HEK293T (cell line): ENCODE measurements around the gene SULT1C2.

ENCODE experiments used
- CTCF ChIA-PET: fragments of 350-600 bp; formaldehyde crosslinking; extraction: SDS; loops from one replicate; lab custom pipeline; 2021; ENCODE audit warnings: antibody characterized with exemption, inconsistent platforms; lab: Yijun Ruan, JAX
- POLR2A ChIA-PET: fragments of 350-600 bp; formaldehyde crosslinking; extraction: SDS; loops from one replicate; lab custom pipeline; 2020; ENCODE audit warnings: antibody characterized with exemption, inconsistent platforms; lab: Yijun Ruan, JAX
- DNase-seq: peaks from one replicate; pipeline ENCODE4 v3.0.0; 2012; ENCODE audit warnings: mixed read lengths; ENCODE audit errors: extremely low spot score
- ARNT ChIP-seq: fragments of 450-650 bp; IDR thresholded peaks from 2 replicates; pipeline ENCODE4 v1.6.1; 2017; ENCODE audit warnings: mild to moderate bottlenecking
- BHLHE40 ChIP-seq: fragments of 450-650 bp; IDR thresholded peaks from 2 replicates; pipeline ENCODE4 v1.6.1; 2016; ENCODE audit warnings: mild to moderate bottlenecking, moderate library complexity, borderline replicate concordance
- CTBP1 ChIP-seq: fragments of 450-650 bp; IDR thresholded peaks from 2 replicates; pipeline ENCODE4 v1.6.1; 2016; ENCODE audit warnings: borderline replicate concordance
- ELF4 ChIP-seq: fragments of 450-650 bp; IDR thresholded peaks from 2 replicates; pipeline ENCODE4 v1.6.1; 2017; ENCODE audit warnings: antibody characterized with exemption
- FOXA1 ChIP-seq: fragments of 450-650 bp; IDR thresholded peaks from 2 replicates; pipeline ENCODE4 v1.6.1; 2016; ENCODE audit warnings: mild to moderate bottlenecking
- FOXK2 ChIP-seq: fragments of 450-650 bp; IDR thresholded peaks from 2 replicates; pipeline ENCODE4 v1.6.1; 2016; ENCODE audit warnings: mild to moderate bottlenecking
- FOXM1 ChIP-seq: fragments of 450-650 bp; IDR thresholded peaks from 2 replicates; pipeline ENCODE4 v1.6.1; 2017; ENCODE audit warnings: mild to moderate bottlenecking, borderline replicate concordance
- HDGF ChIP-seq: fragments of 450-650 bp; IDR thresholded peaks from 2 replicates; pipeline ENCODE4 v1.6.1; 2017; ENCODE audit warnings: antibody characterized with exemption, borderline replicate concordance
- L3MBTL2 ChIP-seq: fragments of 450-650 bp; conservative IDR thresholded peaks from 2 replicates; pipeline ENCODE4 v1.6.1; 2016; ENCODE audit warnings: mild to moderate bottlenecking
- LEF1 ChIP-seq: fragments of 450-650 bp; IDR thresholded peaks from 2 replicates; pipeline ENCODE4 v1.6.1; 2017; ENCODE audit warnings: mild to moderate bottlenecking, borderline replicate concordance
- NFRKB ChIP-seq: fragments of 450-650 bp; IDR thresholded peaks from 2 replicates; pipeline ENCODE4 v1.6.1; 2016; ENCODE audit warnings: mild to moderate bottlenecking, moderate library complexity
- SP1 ChIP-seq: fragments of 450-650 bp; IDR thresholded peaks from 2 replicates; pipeline ENCODE4 v1.6.1; 2017
- SUZ12 ChIP-seq: fragments of 450-650 bp; IDR thresholded peaks from 2 replicates; pipeline ENCODE4 v1.6.1; 2016; ENCODE audit warnings: mild to moderate bottlenecking
- TARDBP ChIP-seq: fragments of 450-650 bp; IDR thresholded peaks from 2 replicates; pipeline ENCODE4 v1.6.1; 2016
- ZNF384 ChIP-seq: fragments of 450-650 bp; IDR thresholded peaks from 2 replicates; pipeline ENCODE4 v1.6.1; 2016
- TF ChIP-seq, protein P1 (sequence below): fragments of 450-650 bp; IDR thresholded peaks from 2 replicates; pipeline ENCODE4 v1.6.1; 2016

SULT1C2 gene

DNA sequence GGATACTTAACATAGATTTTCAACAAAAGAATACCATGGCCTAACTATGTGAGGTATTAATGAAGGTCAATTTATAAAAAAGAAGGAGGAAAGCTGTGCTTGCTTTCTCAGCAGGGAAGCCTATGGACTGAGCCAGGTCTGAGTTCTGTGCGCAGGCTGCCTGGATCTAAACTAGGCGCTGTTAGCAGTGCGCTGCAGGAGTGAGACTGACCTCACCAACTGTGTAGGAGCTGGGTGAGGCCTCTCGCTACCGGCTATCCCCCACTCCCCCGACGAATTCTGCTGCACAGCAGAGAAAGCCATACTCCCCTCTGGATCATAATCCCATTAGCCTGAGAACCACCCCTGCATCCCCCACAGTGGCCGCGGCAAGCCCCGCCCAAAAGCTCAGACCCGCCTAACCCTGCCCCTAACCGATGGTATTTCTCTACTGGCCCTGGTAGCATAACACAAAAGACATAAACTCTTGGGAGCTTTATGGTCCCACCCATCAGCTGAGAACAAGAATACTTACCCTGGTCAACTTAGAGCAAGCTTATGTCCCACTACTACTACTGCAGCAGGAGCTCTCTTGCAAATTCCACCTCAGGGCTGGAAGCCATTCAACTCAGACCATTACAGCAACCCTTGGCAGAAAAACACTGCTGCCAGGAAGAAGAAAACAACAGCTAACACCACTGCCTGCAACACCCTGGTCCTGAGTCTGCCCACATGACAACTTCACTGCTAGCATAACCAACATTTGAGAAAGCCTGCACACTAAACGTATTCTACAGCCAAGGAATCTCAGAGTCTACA is 28.0 kb downstream of the SULT1C2 start:
- no peak for DNase-seq
- POLR2A ChIA-PET: interaction anchor here (0.7 to 1.7 kb wide), 6 partner anchors 9 to 217 kb away, joined by 3 to 6 read pairs (median 4); partner anchors contain the start of genes LIMS1, SULT1C2 and SULT1C4
- no peak for TF ChIP-seq HDGF
- no peak for TF ChIP-seq L3MBTL2
- TF ChIP-seq LEF1: no peak
- TF ChIP-seq FOXK2: no peak
- CTCF ChIA-PET: interaction anchor here (0.6 to 0.7 kb wide), 2 partner anchors 9 to 381 kb away, joined by 3 read pairs; no protein-coding TSS in a partner anchor

DNA sequence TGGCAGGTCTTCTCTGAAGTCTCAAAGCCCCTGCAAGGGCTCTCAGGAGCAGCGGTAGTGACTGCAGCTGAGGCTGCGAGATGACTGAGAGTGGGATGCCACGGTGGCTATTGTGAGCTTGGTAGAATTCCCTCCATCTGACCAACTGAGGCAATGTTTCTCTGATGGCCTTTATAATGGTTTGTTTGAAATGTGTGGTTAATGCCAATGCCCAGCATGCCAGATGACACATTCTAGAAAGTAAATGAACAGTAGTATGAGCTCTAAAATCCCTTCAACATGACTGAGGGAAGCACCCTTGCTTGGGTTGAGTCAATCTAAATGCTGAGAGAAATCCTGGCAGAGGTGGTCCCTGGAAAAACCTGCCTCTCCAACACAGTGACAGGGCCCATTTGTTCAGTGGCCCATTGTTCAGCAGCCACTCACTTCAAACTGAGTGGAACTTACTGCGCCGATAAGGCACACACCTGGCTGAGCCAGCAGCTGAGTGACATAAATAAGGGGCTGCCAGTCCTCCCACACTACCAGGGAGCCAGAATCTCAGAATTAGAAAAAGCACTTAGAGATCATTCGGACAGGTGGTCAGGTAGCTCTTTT is 31.7 kb downstream of the SULT1C2 start:
- CTCF ChIA-PET: no interaction called here
- POLR2A ChIA-PET: no interaction called here
- no peak for DNase-seq
- TF ChIP-seq TARDBP (no peak), ELF4 (no peak), SUZ12 (no peak), LEF1 (no peak), NFRKB (no peak), BHLHE40 (no peak)
- TF ChIP-seq, protein P1, sequence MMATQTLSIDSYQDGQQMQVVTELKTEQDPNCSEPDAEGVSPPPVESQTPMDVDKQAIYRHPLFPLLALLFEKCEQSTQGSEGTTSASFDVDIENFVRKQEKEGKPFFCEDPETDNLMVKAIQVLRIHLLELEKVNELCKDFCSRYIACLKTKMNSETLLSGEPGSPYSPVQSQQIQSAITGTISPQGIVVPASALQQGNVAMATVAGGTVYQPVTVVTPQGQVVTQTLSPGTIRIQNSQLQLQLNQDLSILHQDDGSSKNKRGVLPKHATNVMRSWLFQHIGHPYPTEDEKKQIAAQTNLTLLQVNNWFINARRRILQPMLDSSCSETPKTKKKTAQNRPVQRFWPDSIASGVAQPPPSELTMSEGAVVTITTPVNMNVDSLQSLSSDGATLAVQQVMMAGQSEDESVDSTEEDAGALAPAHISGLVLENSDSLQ: no peak

DNA sequence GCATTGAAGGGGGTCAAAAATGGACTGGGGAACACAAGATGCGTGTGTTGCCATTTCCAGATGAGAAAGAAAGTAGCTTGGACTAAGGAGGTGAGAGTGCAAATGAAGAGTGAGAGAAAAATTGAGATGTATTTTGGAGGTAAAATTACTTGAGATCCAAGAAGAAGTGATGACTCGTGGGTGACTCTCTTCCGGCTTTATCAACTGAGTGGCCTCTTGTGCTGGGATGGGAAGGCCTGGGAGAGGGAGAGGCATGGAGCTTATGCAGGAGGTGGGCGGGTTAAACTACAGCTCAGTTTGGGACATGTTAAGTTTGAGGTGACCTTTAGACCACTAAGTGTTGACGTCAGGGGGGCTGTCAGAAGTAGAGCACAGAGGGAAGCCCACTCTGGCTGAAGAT is 34.9 kb downstream of the SULT1C2 start:
- TF ChIP-seq BHLHE40 (no peak), HDGF (no peak)
- ChIA-PET POLR2A (no interaction called here), CTCF (no interaction called here)
- no peak for DNase-seq

DNA sequence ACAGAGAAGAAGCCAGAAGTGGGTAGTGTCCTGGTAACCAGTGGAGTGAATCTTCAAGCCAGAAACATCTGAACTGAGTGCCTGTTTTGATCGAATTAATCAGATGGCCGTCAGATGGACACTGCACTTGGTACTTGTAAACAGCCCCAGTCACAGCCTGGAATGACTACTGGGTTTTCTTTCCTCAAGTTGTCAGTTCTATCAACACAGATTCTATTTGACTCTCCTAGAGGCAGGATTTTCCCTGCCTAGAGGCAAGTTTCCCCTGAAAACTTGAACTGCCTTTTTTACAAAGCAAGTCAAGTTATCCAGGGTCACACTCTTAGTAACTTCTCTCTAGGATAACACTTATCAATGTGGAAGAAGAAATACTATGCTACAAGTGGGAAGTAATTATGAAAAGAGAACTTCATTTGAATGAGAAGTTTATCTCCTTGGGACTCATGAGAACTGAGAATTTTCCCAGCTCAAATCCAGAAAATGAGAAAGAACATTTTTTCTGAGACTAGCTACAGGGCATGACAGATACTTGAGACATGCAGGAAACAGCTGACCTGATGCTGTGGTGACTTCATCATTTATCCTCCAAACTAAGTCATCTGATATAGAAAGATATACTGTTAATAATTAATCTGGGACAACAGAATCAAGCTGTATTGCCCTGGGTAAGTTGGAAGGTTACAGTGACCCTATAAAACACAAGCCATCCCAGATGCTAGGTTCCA is 36.0 kb downstream of the SULT1C2 start:
- no peak for DNase-seq
- ChIA-PET CTCF (no interaction called here), POLR2A (interaction anchor here (2.2 kb wide), 1 partner anchor 8 kb away, joined by 6 read pairs; no protein-coding TSS in a partner anchor)
- TF ChIP-seq FOXK2: no peak
- TF ChIP-seq L3MBTL2: no peak
- TF ChIP-seq, protein P1: no peak
- TF ChIP-seq CTBP1: no peak
- no peak for TF ChIP-seq ARNT
- TF ChIP-seq SUZ12: no peak
- TF ChIP-seq LEF1: no peak

DNA sequence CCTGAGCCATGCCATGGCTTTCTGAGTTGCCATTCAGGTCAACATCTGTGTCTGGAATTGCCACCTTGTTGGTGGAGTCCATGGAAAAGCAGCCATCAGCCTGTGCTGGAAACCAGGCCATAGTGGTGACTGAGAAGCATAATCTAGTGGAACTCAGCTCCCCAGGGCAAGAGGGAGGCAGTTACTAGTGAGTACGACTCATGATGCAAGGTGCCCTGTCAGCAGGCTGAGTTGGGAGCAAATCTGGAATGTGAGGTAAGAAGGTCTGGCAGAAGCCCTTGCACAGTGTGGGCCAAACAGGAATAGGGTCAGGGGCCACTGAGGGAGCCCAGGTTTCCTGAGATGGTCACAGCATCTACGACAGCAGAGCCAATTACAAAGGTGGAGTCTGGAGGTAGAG is 37.1 kb downstream of the SULT1C2 start:
- ChIA-PET CTCF (interaction anchor here (0.7 kb wide), 1 partner anchor 9 kb away, joined by 3 read pairs; no protein-coding TSS in a partner anchor), POLR2A (interaction anchor here (2.2 kb wide), 1 partner anchor 9 kb away, joined by 6 read pairs; no protein-coding TSS in a partner anchor)
- no peak for DNase-seq
- no peak for TF ChIP-seq HDGF
- TF ChIP-seq ARNT: no peak
- TF ChIP-seq NFRKB: no peak
- no peak for TF ChIP-seq ELF4
- TF ChIP-seq TARDBP: no peak
- TF ChIP-seq, protein P1: no peak
- no peak for TF ChIP-seq FOXA1
- no peak for TF ChIP-seq FOXK2
- no peak for TF ChIP-seq BHLHE40
- TF ChIP-seq LEF1: no peak
- TF ChIP-seq CTBP1: no peak
- no peak for TF ChIP-seq FOXM1
- no peak for TF ChIP-seq L3MBTL2
- TF ChIP-seq ZNF384: no peak

DNA sequence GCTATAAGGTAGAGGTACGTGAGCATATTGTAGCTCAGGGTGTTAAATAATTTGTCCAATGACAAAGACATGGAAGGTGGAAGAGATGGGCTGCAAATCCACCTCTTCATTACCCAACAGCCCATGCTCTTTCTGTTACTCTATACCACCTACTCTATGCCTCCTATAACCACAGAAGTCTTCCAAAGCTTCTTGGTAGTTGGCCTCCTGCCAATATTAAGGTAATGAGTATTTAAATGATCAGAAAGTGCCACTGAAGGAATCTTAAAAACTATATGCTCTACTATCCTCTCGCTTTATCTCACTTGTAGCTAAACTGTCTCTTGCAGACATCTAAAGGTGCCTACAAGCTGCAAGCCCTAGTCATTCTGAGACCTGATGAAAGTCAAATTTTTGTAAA is 41.1 kb downstream of the SULT1C2 start:
- ChIA-PET CTCF (no interaction called here), POLR2A (no interaction called here)
- TF ChIP-seq FOXM1: no peak
- TF ChIP-seq HDGF: no peak
- no peak for TF ChIP-seq TARDBP
- no peak for TF ChIP-seq SP1
- TF ChIP-seq CTBP1: no peak
- no peak for DNase-seq
